ENCODE data around the gene DNAJB13.
A peak's percentile ranks its signal among the peaks of the same experiment; 100 is the strongest.
"Not testable (repeated sequence)": the region's sequence is repeated elsewhere in the genome, so short reads cannot be mapped to it uniquely, and the experiment has no call there.

The DNAJB13 gene

GRCh38 chr11:73950869-73951710 lies at the start of gene DNAJB13:
TSS of gene DNAJB13 (plus strand) at chr11:73951026. CDS start at chr11:73951070, 44 bp downstream.
- DNase-seq, result peak; percentile 12

GRCh38 chr11:73902303-73902702 lies 48.5 kb upstream of the DNAJB13 start:
- no peak for DNase-seq

GRCh38 chr11:73907191-73907590 lies 43.6 kb upstream of the DNAJB13 start:
- DNase-seq, result no peak

GRCh38 chr11:73912026-73912425 lies 38.8 kb upstream of the DNAJB13 start:
- no peak for DNase-seq

- DNase-seq, result no peak
Observed at GRCh38 chr11:73913472-73913871, 37.4 kb upstream of the DNAJB13 start.

GRCh38 chr11:73914284-73914683 lies 36.5 kb upstream of the DNAJB13 start:
- DNase-seq, result no peak

- no peak for DNase-seq
Observed at GRCh38 chr11:73916435-73916834, 34.4 kb upstream of the DNAJB13 start.

GRCh38 chr11:73921180-73921579 lies 29.6 kb upstream of the DNAJB13 start:
- no peak for DNase-seq

GRCh38 chr11:73929388-73929787 lies 21.4 kb upstream of the DNAJB13 start:
- no peak for DNase-seq

GRCh38 chr11:73931039-73931645 lies 19.7 kb upstream of the DNAJB13 start:
- DNase-seq, result peak; percentile 91

GRCh38 chr11:73931951-73932350 lies 18.9 kb upstream of the DNAJB13 start:
- DNase-seq, result no peak

GRCh38 chr11:73932781-73933180 lies 18.0 kb upstream of the DNAJB13 start:
- no peak for DNase-seq

- not testable (repeated sequence) for DNase-seq
Observed at GRCh38 chr11:73936047-73936446, 14.8 kb upstream of the DNAJB13 start.

GRCh38 chr11:73939096-73939495 lies 11.7 kb upstream of the DNAJB13 start:
- no peak for DNase-seq

- no peak for DNase-seq
Observed at GRCh38 chr11:73940801-73941570, 9.8 kb upstream of the DNAJB13 start.

- no peak for DNase-seq
Observed at GRCh38 chr11:73942010-73942409, 8.8 kb upstream of the DNAJB13 start.

- no peak for DNase-seq
Observed at GRCh38 chr11:73944085-73944484, 6.7 kb upstream of the DNAJB13 start.

GRCh38 chr11:73944901-73945300 lies 5.9 kb upstream of the DNAJB13 start:
- DNase-seq, result no peak

GRCh38 chr11:73945396-73945795 lies 5.4 kb upstream of the DNAJB13 start:
- DNase-seq, result no peak

- DNase-seq, result no peak
Observed at GRCh38 chr11:73946798-73947458, 3.9 kb upstream of the DNAJB13 start.

- DNase-seq, result no peak
Observed at GRCh38 chr11:73949246-73949645, 1.6 kb upstream of the DNAJB13 start.

- DNase-seq, result no peak
Observed at GRCh38 chr11:73949912-73950311, 914 bp upstream of the DNAJB13 start.

- no peak for DNase-seq
Observed at GRCh38 chr11:73951797-73952196, 971 bp downstream of the DNAJB13 start.

All from NCI-H2227 treated with DMSO at 0.1 percent for 48 hours (cell line).